Loucy (cell line): ENCODE data around the gene GHRHR.

Experiments used
- H2AFZ ChIP-seq: fragments of 200-600 bp; sonication (generic); 2 replicates; pipeline ENCODE4 v1.6.0; 2016; ENCODE audit warnings: antibody characterized with exemption, mild to moderate bottlenecking, low read length, moderate library complexity
- H3F3A ChIP-seq: fragments of 200-600 bp; 2 replicates; pipeline ENCODE4 v1.6.0; 2016; ENCODE audit warnings: antibody characterized with exemption, low read depth, mild to moderate bottlenecking
- H3K27me3 ChIP-seq: fragments of 200-600 bp; sonication (generic); 2 replicates; pipeline ENCODE4 v1.6.1; 2014; ENCODE audit warnings: low read length, mild to moderate bottlenecking; ENCODE audit not compliant: insufficient read depth, poor library complexity, severe bottlenecking
- H3K36me3 ChIP-seq: fragments of 200-600 bp; sonication (generic); 2 replicates; pipeline ENCODE4 v1.6.1; 2016; ENCODE audit warnings: low read length; ENCODE audit not compliant: insufficient read depth
- H3K4me1 ChIP-seq: fragments of 200-600 bp; sonication (generic); 2 replicates; pipeline ENCODE4 v1.5.1; 2014; ENCODE audit warnings: low read length, mild to moderate bottlenecking; ENCODE audit not compliant: insufficient read depth, poor library complexity, severe bottlenecking
- H3K4me2 ChIP-seq: fragments of 200-600 bp; sonication (generic); 2 replicates; pipeline ENCODE4 v1.6.0; 2014; ENCODE audit warnings: antibody characterized with exemption, low read length, low read depth, mild to moderate bottlenecking; ENCODE audit not compliant: poor library complexity, severe bottlenecking
- H3K4me3 ChIP-seq: fragments of 200-600 bp; sonication (generic); 2 replicates; pipeline ENCODE4 v1.5.1; 2014; ENCODE audit warnings: low read length, mild to moderate bottlenecking, mixed read lengths; ENCODE audit not compliant: poor library complexity, severe bottlenecking
- H3K79me2 ChIP-seq: fragments of 200-600 bp; sonication (generic); 2 replicates; pipeline ENCODE4 v1.6.1; 2014; ENCODE audit warnings: low read length; ENCODE audit not compliant: insufficient read depth
- H3K9ac ChIP-seq: fragments of 200-600 bp; sonication (generic); 2 replicates; pipeline ENCODE4 v1.6.0; 2014; ENCODE audit warnings: mild to moderate bottlenecking, low read depth, low read length, moderate library complexity; ENCODE audit not compliant: poor library complexity, severe bottlenecking
- H3K9me2 ChIP-seq: fragments of 200-600 bp; sonication (generic); replicated peaks from 2 replicates; pipeline ENCODE4 v1.6.1; 2016; ENCODE audit warnings: low read depth, low read length, mixed read lengths
- H3K9me3 ChIP-seq: fragments of 200-600 bp; sonication (generic); 2 replicates; pipeline ENCODE4 v1.6.1; 2014; ENCODE audit warnings: mild to moderate bottlenecking, antibody characterized with exemption, low read length, low read depth; ENCODE audit not compliant: insufficient read depth
- H4K20me1 ChIP-seq: fragments of 200-600 bp; sonication (generic); 2 replicates; pipeline ENCODE4 v1.6.0; 2014; ENCODE audit warnings: antibody characterized with exemption, low read length, mild to moderate bottlenecking; ENCODE audit not compliant: insufficient read depth, poor library complexity, severe bottlenecking
- CTCF ChIP-seq: fragments of 200-600 bp; sonication (generic); conservative IDR thresholded peaks from 2 replicates; pipeline ENCODE4 v1.5.1; 2014; ENCODE audit warnings: mild to moderate bottlenecking, antibody characterized with exemption, low read length
- EZH2phosphoT487 ChIP-seq: fragments of 200-600 bp; IDR thresholded peaks from 2 replicates; pipeline ENCODE4 v1.6.1; 2018; ENCODE audit warnings: antibody characterized with exemption, mild to moderate bottlenecking, moderate library complexity, borderline replicate concordance

The GHRHR gene

GRCh38 chr7:30923009-30923773, 40.6 kb upstream of the GHRHR start:
- no peak for TF ChIP-seq EZH2phosphoT487
- no peak for TF ChIP-seq CTCF
- H3K4me2 ChIP-seq: no peak overlapping the region
- H3K9ac ChIP-seq: no peak overlapping the region
- H3K79me2 ChIP-seq: no peaks in the 10 kb centered on the region
- no peaks in the 10 kb centered on the region for H3F3A ChIP-seq
- no peaks in the 10 kb centered on the region for H3K9me3 ChIP-seq
- no peaks in the 10 kb centered on the region for H3K27me3 ChIP-seq
- no peaks in the 10 kb centered on the region for H3K9me2 ChIP-seq
- no peaks in the 10 kb centered on the region for H3K4me1 ChIP-seq
- no peaks in the 10 kb centered on the region for H3K36me3 ChIP-seq
- no peak overlapping the region for H3K4me3 ChIP-seq
- H2AFZ ChIP-seq: no peak overlapping the region
- no peaks in the 10 kb centered on the region for H4K20me1 ChIP-seq

DNA sequence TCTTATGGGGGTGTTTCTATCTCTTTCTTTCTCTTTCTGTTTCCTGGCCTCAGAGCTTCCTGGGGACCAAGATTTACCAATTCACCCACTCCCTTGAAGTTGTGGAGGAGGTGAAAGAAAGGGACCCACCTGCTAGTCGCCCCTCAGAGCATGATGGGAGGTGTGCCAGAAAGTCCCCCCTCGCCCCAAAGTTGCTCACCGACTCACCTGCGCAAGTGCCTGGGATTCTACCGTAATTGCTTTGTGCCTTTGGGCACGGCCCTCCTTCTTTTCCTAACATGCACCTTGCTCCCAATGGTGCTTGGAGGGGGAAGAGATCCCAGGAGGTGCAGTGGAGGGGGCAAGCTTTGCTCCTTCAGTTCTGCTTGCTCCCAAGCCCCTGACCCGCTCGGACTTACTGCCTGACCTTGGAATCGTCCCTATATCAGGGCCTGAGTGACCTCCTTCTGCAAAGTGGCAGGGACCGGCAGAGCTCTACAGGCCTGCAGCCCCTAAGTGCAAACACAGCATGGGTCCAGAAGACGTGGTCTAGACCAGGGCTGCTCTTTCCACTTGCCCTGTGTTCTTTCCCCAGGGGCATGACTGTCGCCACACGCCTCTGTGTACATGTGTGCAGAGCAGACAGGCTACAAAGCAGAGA, 39.9 kb upstream of the GHRHR start:
- no peaks in the 10 kb centered on the region for H3K4me1 ChIP-seq
- no peak for TF ChIP-seq EZH2phosphoT487
- no peak for TF ChIP-seq CTCF
- H3K27me3 ChIP-seq: no peaks in the 10 kb centered on the region

DNA sequence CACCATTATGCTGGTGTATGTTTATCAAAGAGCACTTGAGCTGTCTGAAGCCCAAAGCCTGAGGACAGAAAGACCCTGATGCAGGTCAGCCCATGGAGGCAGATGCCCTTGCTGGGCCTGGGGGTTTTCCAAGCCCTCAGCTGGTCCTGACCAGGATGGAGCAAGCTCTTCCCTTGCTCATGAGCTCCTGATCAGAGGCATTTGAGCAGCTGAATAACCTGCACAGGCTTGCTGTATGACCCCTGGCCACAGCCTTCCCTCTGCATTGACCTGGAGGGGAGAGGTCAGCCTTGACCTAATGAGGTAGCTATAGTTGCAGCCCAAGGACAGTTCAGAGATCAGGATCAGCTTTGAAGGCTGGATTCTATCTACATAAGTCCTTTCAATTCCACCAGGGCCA, 39.1 kb upstream of the GHRHR start:
- H4K20me1 ChIP-seq: no peaks in the 10 kb centered on the region
- H3K9ac ChIP-seq: no peak overlapping the region
- no peaks in the 10 kb centered on the region for H3K4me1 ChIP-seq
- H3K9me2 ChIP-seq: no peaks in the 10 kb centered on the region
- no peaks in the 10 kb centered on the region for H3K27me3 ChIP-seq
- H2AFZ ChIP-seq: no peak overlapping the region
- H3K36me3 ChIP-seq: no peaks in the 10 kb centered on the region
- H3K4me3 ChIP-seq: no peak overlapping the region
- no peaks in the 10 kb centered on the region for H3K79me2 ChIP-seq
- no peak for TF ChIP-seq CTCF
- TF ChIP-seq EZH2phosphoT487: no peak
- no peaks in the 10 kb centered on the region for H3K9me3 ChIP-seq
- no peak overlapping the region for H3K4me2 ChIP-seq
- no peaks in the 10 kb centered on the region for H3F3A ChIP-seq

More for the DNA sequence above, 39.9 kb upstream of the GHRHR start:
- no peak overlapping the region for H2AFZ ChIP-seq
- H4K20me1 ChIP-seq: no peaks in the 10 kb centered on the region
- H3K36me3 ChIP-seq: no peaks in the 10 kb centered on the region
- no peak overlapping the region for H3K9ac ChIP-seq
- no peaks in the 10 kb centered on the region for H3F3A ChIP-seq
- H3K9me2 ChIP-seq: no peaks in the 10 kb centered on the region
- H3K79me2 ChIP-seq: no peaks in the 10 kb centered on the region
- no peaks in the 10 kb centered on the region for H3K9me3 ChIP-seq
- H3K4me2 ChIP-seq: no peak overlapping the region
- H3K4me3 ChIP-seq: no peak overlapping the region
